CD1c-positive myeloid dendritic cell (primary cell): ENCODE data around the gene CACNA2D1.

Experiments used
- DNase-seq: peaks from one replicate; pipeline ENCODE4 v3.0.0-alpha.2; 2016; ENCODE audit errors: extremely low spot score

CACNA2D1 gene

GRCh38 chr7:81973117-81973516 is 470.5 kb downstream of the CACNA2D1 start:
- no peak for DNase-seq

- no peak for DNase-seq
Observed at GRCh38 chr7:81960026-81960425, 483.6 kb downstream of the CACNA2D1 start.

GRCh38 chr7:81957517-81957916 is 486.1 kb downstream of the CACNA2D1 start:
- no peak for DNase-seq

DNA sequence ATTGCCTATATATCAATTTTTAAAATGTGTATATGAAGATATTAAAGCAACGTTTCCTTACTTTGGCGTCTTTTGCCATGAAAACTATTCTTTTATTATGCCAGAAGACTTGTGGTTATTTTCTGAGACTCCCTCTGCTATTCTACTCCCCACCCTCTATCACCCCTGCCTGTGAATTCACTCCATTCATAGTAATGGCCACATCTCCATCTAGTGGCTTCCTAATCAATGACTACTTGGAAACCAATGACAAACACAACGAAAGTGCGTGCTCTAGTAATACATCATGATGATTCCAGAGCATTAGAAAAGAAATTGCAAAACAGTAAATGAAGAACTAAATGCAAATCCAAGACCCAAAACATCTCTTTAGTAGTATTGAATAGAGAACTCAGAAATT is 487.1 kb downstream of the CACNA2D1 start:
- peak; percentile 55 for DNase-seq

DNA sequence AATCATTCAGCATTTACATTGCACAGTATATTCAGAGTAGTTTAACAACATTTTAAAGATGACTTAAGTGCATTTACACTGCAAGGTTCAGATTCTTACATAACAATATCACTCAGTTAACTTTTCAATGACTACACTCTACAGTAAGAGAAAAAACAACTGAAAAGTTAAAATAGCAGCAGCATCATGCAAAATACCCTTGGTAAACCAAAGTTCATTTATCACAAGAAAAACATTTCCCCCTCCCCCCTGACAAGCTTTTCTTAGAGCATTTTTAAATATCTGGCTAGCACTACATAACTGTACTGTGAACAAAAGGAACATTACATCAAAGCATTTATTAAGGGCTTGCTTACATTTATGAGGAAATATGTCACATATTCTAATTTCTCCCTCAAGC is 494.3 kb downstream of the CACNA2D1 start:
- DNase-seq: no peak

GRCh38 chr7:81944058-81944457 is 499.5 kb downstream of the CACNA2D1 start:
- no peak for DNase-seq

GRCh38 chr7:81937091-81937490 is 506.5 kb downstream of the CACNA2D1 start:
- DNase-seq: no peak

DNA sequence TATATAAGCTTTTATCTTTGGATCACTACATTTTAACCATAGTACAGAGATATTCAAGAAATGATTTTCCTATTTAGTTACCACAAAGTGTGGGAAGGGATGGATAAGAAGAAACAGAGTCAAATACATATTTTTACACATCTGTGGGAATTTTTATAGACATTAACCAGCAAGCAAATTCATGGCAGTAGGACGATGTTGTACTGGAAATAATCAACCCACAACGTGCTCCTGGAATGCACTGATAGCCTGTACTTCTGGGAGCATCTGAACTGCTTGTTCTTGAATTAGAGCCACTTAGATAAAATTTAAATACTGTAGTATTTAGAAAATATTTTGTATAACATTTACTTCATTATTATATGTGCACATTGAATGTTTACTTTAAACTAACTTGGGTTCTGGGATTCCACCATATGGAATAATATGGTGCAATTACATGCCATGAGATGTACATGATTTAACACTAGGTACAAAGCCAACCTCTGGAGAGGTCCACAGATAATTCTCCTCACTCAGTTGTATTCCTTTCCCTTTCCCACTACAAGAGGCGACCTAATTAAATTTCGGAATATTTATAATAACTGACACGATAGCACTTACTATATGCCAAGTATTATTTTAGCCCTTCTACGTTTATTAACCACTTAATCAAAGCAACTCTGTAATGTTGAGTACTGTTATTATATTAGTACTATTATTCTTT is 508.8 kb downstream of the CACNA2D1 start:
- DNase-seq: no peak

DNA sequence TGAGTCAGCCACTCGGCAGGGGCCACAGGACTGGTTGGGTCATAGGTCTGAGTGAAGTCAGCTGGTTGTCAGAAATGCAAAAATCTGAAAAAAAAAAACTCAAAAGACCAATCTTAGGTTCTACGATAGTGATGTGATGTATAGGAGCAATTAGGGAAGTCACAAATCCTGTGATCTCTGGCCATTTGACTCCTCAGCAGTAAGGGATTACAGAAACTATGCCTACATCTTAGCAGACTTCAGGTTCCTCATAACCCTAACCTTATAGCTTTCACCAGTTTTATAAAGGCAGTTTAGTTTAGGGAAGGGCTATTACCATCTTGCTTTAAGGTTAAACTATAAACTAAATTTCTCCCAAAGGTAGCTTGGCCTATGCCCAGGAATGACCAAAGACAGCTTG is 510.6 kb downstream of the CACNA2D1 start:
- DNase-seq: no peak

DNA sequence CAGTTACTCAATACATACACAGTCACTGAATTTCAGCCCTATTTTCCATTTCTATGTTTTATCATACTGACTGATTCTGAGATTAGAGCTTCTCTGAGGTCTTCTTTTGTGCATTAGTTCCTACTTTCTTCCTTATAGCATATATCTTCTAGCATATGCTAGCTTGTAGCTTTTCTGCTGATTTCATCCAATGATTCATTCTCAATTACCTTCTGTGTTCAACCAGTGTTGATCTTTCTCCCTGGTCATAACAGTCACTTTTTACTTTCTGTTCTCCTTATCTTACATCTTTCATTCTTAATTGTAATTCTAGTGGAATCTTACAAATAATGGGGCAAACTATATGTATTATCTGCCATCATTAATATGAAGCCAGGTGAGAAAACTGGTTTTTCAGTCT is 514.2 kb downstream of the CACNA2D1 start:
- no peak for DNase-seq

GRCh38 chr7:81926154-81926553 is 517.4 kb downstream of the CACNA2D1 start:
- no peak for DNase-seq

DNA sequence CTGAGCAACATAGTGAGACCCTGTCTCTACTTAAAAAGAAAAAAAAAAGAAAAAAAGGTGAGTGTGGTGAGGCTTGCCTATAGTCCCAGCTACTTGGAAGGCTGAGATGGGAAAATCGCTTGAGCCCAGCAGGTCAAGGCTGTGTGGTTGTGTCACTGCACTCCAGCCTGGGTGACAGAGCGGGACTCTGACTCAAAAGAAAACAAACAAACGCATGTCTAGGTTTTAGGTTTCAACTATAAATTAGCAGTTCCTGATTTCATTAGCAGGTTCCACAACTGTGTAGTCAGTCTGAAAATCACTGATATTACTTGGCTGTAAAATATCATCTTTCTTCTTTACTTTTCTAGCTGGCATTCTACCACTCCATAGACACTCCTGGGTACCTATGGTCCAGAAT is 518.0 kb downstream of the CACNA2D1 start:
- DNase-seq: no peak

DNA sequence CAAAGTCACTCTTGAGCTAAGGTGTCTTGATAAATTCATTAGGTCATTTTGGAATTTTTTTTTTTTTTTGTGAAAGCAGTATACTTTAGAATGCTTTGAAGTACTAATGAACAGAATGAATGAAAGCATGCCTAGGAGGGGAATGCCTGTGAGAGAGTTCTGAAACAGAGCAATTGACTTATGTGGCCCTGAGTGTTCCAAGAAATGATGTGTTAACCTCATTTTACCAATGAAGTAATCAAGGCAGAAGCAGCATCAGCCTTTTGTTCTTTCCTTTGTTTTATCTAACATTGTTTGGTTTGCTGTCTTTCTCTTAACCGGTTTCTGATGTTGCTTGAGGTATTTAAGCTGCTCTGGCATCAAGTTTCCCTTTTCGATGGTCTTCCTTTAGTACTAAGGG is 519.1 kb downstream of the CACNA2D1 start:
- no peak for DNase-seq

DNA sequence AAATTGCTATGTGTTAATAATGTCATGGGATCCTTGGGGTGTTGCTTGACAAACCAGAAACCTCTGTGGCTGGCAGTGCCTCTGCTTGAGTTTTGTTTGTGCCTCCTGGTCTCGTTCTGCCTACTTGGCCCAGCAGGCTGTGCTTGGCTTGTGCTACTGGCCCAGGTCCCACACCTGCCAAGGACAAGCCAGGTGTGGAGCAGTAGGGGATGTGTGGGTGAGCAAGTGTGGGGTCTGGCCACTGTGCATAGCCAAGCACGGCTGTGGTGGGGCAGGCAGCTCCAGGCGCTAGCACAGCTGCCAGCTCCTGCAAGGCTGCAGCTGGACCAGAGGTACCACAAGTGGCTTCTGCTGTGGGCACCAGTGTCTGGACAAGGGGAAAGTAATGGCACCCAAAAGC is 524.1 kb downstream of the CACNA2D1 start:
- no peak for DNase-seq

- no peak for DNase-seq
Observed at GRCh38 chr7:81908220-81908619, 535.4 kb downstream of the CACNA2D1 start.

- DNase-seq: no peak
Observed at GRCh38 chr7:81903115-81903514, 540.5 kb downstream of the CACNA2D1 start.

GRCh38 chr7:81902536-81902935 is 541.0 kb downstream of the CACNA2D1 start:
- no peak for DNase-seq
